ENCODE results near the gene KCTD17.

- TF ChIP-seq, protein P1, sequence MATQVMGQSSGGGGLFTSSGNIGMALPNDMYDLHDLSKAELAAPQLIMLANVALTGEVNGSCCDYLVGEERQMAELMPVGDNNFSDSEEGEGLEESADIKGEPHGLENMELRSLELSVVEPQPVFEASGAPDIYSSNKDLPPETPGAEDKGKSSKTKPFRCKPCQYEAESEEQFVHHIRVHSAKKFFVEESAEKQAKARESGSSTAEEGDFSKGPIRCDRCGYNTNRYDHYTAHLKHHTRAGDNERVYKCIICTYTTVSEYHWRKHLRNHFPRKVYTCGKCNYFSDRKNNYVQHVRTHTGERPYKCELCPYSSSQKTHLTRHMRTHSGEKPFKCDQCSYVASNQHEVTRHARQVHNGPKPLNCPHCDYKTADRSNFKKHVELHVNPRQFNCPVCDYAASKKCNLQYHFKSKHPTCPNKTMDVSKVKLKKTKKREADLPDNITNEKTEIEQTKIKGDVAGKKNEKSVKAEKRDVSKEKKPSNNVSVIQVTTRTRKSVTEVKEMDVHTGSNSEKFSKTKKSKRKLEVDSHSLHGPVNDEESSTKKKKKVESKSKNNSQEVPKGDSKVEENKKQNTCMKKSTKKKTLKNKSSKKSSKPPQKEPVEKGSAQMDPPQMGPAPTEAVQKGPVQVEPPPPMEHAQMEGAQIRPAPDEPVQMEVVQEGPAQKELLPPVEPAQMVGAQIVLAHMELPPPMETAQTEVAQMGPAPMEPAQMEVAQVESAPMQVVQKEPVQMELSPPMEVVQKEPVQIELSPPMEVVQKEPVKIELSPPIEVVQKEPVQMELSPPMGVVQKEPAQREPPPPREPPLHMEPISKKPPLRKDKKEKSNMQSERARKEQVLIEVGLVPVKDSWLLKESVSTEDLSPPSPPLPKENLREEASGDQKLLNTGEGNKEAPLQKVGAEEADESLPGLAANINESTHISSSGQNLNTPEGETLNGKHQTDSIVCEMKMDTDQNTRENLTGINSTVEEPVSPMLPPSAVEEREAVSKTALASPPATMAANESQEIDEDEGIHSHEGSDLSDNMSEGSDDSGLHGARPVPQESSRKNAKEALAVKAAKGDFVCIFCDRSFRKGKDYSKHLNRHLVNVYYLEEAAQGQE (IDR thresholded peaks at IDR 0.05; ENCODE audit: low read depth), result no peak
- TF ChIP-seq TAF1 (IDR thresholded peaks at IDR 0.05; ENCODE audit: low read depth), result no peak
- TF ChIP-seq, protein P2, sequence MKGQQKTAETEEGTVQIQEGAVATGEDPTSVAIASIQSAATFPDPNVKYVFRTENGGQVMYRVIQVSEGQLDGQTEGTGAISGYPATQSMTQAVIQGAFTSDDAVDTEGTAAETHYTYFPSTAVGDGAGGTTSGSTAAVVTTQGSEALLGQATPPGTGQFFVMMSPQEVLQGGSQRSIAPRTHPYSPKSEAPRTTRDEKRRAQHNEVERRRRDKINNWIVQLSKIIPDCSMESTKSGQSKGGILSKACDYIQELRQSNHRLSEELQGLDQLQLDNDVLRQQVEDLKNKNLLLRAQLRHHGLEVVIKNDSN (IDR thresholded peaks at IDR 0.05), result no peak
- TF ChIP-seq MAX (IDR thresholded peaks at IDR 0.05), result no peak
- no peak for TF ChIP-seq FOXM1 (IDR thresholded peaks at IDR 0.05; ENCODE audit: borderline replicate concordance, low read depth)
- no peak for TF ChIP-seq CREB1 (IDR thresholded peaks at IDR 0.05; ENCODE audit: low read depth)
- TF ChIP-seq YY1 (IDR thresholded peaks at IDR 0.05; ENCODE audit: low read depth), result no peak
- no peak for TF ChIP-seq ZBTB7A (IDR thresholded peaks at IDR 0.05; ENCODE audit: low read depth)
- no peak for TF ChIP-seq TCF12 (IDR thresholded peaks at IDR 0.05; ENCODE audit: low read depth)
- TF ChIP-seq EGR1 (IDR thresholded peaks at IDR 0.05), result no peak
- TF ChIP-seq NFIC (IDR thresholded peaks at IDR 0.05), result no peak
- no peak for TF ChIP-seq TEAD4 (IDR thresholded peaks at IDR 0.05)
Measured at GRCh38 chr22:37010174-37010573, 41.4 kb upstream of the KCTD17 start.

All from Ishikawa (cell line).